Measurements from ENCODE around the gene CNTN3.

The CNTN3 gene

DNA sequence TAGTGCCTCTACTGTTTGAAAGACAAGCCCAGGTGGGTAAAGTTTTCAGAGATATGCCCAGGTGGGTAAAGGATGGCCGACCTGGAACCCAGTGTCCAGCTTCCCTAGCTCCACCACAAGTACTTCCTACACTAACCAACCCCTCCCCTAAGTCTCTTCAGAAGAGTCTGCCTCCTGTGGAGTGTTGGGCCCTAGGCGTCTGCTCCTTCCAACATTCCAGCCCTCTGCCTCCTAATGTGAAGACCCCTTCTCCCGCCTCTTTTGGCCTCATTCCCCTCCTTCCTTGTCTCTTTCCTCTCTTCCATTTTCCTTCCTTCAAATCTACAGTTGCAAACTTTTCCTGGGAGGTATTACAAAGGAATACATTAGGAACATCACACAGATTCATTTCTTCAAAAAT, 38.6 kb downstream of the CNTN3 start:
- FAIRE-seq (no peak), DNase-seq (ENCODE audit: insufficient read length) (no peak)
- TF ChIP-seq POLR2A (IDR thresholded peaks at IDR 0.05; ENCODE audit: low read depth, low read length), result no peak
- no peak for TF ChIP-seq POLR2AphosphoS5 (IDR thresholded peaks at IDR 0.05; ENCODE audit: low read depth, low read length)
- no peak for TF ChIP-seq TAF1 (IDR thresholded peaks at IDR 0.05; ENCODE audit: borderline replicate concordance, low read depth, low read length)

DNA sequence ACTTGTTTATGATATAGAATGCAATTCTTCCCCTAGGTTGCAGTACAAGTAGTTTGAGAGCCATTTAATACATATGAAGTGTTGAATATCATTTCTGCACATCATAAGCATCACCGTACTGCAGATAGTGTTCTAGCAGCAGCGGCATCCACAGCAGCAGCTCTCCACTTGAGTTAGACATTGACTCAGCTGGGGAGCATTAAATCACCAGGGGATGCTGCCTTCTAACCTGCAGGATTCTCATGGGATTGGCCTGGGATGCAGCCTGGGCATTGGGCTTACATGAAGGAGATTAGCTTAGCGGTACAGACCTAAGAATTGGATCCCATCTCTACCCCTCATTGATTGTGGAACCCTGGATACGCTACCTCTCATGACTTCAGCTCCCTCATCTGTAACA, 43.3 kb downstream of the CNTN3 start:
- no peak for TF ChIP-seq TAF1 (IDR thresholded peaks at IDR 0.05; ENCODE audit: borderline replicate concordance, low read depth, low read length)
- TF ChIP-seq POLR2A (IDR thresholded peaks at IDR 0.05; ENCODE audit: low read depth, low read length), result no peak
- no peak for TF ChIP-seq POLR2AphosphoS5 (IDR thresholded peaks at IDR 0.05; ENCODE audit: low read depth, low read length)
- DNase-seq (ENCODE audit: insufficient read length), result no peak
- FAIRE-seq, result no peak

Measured in GM12892 (cell line).